HG03095 (cell line): ENCODE data around the gene ZBTB40.

Source experiments
- ATAC-seq: cut with Tn5 transposase; IDR thresholded peaks from one replicate; pipeline ENCODE4 v1.9.1; 2021; ENCODE audit warnings: moderate library complexity; ENCODE audit not compliant: unreplicated experiment

ZBTB40 gene

GRCh38 chr1:22462928-22463327 is 11.3 kb downstream of the ZBTB40 start:
- no peak for ATAC-seq

DNA sequence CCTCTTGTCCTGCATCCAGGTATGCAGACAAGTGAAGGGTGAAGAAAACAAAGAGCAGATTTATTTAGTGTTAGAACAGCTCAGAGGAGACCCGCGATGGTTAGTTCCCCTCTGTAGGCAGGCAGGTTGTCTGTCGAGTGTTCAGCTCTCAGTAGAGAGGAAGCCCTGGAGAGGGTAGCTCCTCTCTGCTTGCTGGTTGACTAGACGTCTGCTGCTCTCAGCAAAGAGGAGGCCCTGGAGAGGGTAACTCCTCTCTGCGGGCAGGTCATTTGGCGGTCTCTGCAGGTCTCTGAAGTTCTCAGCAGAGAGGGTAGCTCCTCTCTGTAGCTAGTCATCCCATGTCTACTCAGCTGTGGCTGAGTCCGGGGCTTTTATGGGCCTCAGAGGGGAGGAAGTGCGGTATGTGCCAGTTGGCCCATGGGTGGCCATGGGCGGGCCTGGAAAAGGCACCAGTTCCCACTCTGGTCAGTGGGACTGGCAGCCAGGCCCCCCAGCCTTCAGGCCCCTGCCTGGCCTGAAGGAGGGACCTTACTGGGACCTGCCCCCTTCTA is 13.4 kb downstream of the ZBTB40 start:
- no peak for ATAC-seq

- no peak for ATAC-seq
Measured at GRCh38 chr1:22465671-22466070, 14.0 kb downstream of the ZBTB40 start.

- no peak for ATAC-seq
Measured at GRCh38 chr1:22470227-22470626, 18.6 kb downstream of the ZBTB40 start.

DNA sequence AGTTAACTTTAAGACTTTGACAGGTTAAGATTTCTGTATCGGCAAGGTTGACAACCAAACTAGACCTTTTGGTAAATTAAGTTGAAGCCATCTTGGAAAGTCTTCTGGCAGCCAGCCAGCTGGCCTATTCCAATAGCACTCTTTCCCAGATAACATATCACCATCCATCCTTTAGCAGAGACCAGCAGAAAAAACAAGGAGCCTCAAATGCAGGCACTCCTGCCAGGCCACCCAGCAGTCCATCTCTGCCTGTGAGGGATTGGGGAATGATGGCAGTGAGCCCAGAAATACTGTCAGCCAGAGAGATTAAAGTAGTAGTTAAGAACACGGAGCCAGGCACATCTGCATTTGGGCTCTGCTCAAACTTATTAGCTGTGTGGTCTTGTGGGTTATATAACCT is 19.4 kb downstream of the ZBTB40 start:
- no peak for ATAC-seq

GRCh38 chr1:22471610-22472009 is 20.0 kb downstream of the ZBTB40 start:
- no peak for ATAC-seq

- ATAC-seq: no peak
Measured at GRCh38 chr1:22472596-22472995, 20.9 kb downstream of the ZBTB40 start.

GRCh38 chr1:22473952-22474351 is 22.3 kb downstream of the ZBTB40 start:
- ATAC-seq: no peak

DNA sequence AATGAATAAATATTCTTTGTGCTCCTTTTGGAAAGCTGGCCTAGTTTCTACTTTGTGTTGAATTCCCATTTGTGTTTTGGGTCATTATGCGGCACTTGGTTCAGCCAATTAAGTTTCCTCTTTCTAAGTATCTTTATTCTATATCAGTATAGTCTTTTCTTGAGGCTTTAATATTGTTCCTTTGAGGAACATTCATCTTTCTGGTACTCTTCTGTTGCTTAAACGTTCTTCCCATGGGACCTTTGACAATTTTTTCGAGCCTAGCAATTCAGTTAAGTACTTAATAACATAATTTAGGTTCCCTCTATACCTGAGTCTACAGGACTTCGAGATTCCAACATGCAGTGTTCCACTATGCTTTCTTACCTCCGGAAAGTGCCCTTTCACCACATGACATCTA is 24.9 kb downstream of the ZBTB40 start:
- ATAC-seq: no peak

GRCh38 chr1:22483121-22483520 is 31.5 kb downstream of the ZBTB40 start:
- no peak for ATAC-seq

DNA sequence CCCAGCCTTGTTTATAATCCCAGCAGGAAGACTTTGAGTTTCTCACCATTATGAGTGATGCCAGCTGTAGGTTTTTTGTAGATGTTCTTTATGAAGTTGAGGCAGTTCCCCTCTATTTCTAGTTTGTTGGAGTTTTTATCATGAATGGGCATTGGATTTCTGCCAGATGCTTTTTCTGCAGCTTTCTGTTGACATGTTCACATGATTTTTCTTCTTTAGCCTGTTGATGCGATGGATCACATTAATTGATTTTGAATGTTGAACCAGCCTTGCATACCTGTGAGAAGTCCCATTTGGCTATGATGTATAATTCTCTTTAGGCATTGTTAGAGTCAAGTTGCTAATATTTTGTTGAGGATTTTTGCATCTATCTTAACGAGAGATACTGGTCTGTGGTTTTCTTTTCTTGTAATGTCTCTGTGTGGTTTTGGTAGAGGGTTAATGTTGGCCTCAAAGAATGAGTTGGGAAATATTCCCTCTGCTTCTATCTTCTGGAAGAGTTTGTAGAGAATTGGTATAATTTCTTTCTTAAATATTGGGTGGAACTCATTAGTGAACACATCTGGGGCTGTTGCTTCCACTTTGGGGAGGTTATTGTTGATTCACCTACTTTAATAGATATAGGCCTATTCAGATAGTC is 33.2 kb downstream of the ZBTB40 start:
- no peak for ATAC-seq

DNA sequence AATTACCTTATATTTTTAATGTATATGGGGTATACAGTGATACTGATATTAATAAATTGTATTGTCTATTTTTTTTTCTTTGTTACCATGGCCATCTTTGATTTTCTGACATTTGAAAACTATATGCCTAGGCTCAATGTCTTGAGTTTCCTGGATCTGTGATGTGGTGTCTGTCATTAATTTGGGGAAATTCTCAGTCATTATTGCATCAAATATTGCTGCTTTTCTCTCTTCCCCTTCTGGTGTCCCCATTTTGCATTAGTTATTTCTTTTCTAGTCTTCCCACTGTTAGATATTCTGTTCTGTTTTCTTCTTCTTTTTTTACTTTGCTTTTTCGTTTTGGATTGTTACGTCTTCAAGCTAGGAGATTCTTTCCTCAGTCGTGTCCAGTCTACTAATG is 33.8 kb downstream of the ZBTB40 start:
- no peak for ATAC-seq

DNA sequence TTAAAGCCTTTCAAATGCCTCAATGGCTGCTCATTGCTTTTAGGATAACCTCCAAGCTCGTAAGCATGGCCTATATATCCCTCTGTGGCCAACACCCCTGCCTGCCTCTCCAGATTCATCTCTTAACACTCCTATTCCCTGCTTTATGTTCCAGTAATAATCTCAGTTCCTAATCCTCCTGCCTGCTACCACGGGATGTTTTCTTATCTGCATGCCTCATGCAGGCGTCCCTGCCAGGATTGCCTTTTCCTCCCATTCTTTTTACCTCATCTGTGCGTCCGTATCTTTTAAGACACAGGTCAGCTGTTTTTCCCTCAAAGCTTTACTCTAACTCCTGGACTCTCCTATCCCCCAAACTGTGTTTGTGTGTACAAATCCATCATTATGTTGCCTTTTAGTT is 36.1 kb downstream of the ZBTB40 start:
- no peak for ATAC-seq

DNA sequence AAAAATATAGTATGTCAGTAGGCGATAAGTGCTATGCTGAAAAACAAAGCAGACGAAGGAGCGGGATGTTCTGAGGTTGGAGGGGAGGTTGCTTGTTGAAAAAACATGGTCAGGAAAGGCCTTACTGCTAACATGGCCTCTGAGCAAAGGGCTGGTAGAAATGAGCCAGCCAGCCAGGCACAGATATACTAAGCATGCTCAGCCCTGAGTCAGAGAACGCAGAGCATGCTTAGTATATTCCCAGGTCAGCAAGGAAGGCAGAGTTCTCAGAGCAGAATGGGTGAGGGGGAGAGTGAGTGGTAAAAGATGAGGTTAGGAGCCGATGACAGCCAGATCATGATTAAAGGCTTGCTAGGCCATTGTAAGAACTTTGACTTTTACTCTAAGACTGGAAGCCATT is 36.7 kb downstream of the ZBTB40 start:
- no peak for ATAC-seq

GRCh38 chr1:22489278-22489677 is 37.6 kb downstream of the ZBTB40 start:
- ATAC-seq: no peak

DNA sequence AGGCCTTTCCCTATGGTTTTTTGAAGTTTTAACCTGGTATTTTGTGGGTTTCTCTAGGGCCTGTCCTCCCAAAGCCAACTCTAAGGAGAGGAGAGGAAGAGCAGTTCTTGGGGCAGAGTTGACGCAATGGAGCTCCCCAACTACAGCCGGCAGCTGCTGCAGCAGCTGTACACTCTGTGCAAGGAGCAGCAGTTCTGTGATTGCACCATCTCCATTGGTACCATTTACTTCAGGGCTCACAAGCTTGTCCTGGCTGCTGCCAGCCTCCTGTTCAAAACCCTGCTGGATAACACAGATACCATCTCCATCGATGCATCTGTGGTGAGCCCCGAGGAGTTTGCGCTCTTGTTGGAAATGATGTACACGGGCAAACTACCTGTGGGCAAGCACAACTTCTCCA is 38.2 kb downstream of the ZBTB40 start:
- ATAC-seq: no peak

DNA sequence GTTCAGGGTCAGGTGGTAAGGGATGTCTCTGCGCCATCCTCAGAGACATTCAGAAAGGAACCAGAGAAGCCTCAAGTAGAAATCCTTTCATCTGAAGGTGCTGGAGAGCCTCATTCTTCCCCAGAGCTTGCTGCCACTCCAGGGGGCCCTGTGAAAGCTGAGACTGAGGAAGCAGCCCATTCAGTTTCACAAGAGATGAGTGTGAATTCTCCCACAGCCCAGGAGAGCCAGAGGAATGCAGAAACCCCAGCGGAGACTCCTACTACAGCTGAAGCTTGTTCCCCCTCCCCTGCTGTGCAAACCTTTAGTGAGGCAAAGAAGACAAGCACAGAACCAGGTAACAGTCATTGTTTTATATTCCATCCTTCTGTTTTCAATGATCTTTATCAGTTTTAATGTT is 38.7 kb downstream of the ZBTB40 start:
- no peak for ATAC-seq

- no peak for ATAC-seq
Measured at GRCh38 chr1:22491995-22492715, 40.5 kb downstream of the ZBTB40 start.

GRCh38 chr1:22494144-22494543 is 42.5 kb downstream of the ZBTB40 start:
- no peak for ATAC-seq

- ATAC-seq: no peak
Measured at GRCh38 chr1:22494943-22495579, 43.4 kb downstream of the ZBTB40 start.

DNA sequence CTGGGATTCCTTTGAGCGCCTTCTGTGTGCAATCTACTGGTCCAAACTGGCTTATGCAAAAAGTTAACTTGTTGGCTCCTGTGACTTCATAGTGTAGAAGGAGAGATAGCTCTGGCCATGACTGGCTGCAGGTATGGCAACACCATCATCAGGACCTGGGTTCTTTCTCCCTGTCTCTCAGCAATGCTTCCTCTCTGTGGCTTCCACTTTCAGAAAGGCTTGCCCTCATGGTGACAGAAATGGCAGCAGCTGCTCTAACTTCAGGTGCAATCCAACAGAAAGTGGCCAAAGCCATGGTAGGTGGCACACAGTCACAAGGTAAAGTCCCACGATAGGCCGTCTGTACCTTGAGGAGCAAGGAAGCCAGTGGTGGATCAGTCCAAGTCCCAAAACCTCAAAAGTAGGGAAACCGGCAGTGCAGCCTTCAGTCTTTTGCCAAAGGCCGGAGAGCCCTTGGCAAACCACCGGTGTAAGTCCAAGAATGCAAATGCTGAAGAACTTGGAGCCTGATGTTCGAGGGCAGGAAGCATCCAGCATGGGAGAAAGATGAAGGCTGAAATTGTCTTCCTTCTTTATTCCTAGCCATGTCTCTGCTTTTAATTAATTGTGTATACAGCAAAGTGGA is 45.0 kb downstream of the ZBTB40 start:
- no peak for ATAC-seq

- no peak for ATAC-seq
Measured at GRCh38 chr1:22498463-22498862, 46.8 kb downstream of the ZBTB40 start.
